Brain microvascular endothelial cell (primary cell): ENCODE data around the gene KAT6B.

ENCODE experiments used
- DNase-seq: peaks from one replicate; pipeline ENCODE4 v3.0.0-alpha.2; 2020
- H3K27ac ChIP-seq: fragments of 250-450 bp; sonication (Bioruptor Pico); 2 replicates; pipeline ENCODE4 v1.5.1; 2020; ENCODE audit warnings: mild to moderate bottlenecking, moderate library complexity
- H3K27me3 ChIP-seq: fragments of 250-450 bp; sonication (Bioruptor Pico); replicated peaks from 2 replicates; pipeline ENCODE4 v1.5.1; 2020; ENCODE audit warnings: mild to moderate bottlenecking
- H3K36me3 ChIP-seq: fragments of 250-450 bp; sonication (Bioruptor Pico); replicated peaks from 2 replicates; pipeline ENCODE4 v1.5.1; 2020; ENCODE audit warnings: mild to moderate bottlenecking
- H3K4me3 ChIP-seq: 2 replicates; pipeline ENCODE4 v1.5.1; 2011; ENCODE audit warnings: low read depth, mild to moderate bottlenecking, control low read depth, low read length, moderate library complexity
- in situ Hi-C: cut with HindIII; loops from 2 replicates; pipeline ENCODE4 v1.10.0; 2017; ENCODE audit warnings: low sequenced_read_pairs, low pct_ligation_motif_present
- TF ChIP-seq, protein P1 (sequence below): IDR thresholded peaks from 2 replicates; pipeline ENCODE4 v1.5.1; 2011; ENCODE audit warnings: low read depth, mild to moderate bottlenecking, moderate library complexity, low read length, control low read depth, inconsistent platforms; ENCODE audit errors: missing control alignments

KAT6B gene

DNA sequence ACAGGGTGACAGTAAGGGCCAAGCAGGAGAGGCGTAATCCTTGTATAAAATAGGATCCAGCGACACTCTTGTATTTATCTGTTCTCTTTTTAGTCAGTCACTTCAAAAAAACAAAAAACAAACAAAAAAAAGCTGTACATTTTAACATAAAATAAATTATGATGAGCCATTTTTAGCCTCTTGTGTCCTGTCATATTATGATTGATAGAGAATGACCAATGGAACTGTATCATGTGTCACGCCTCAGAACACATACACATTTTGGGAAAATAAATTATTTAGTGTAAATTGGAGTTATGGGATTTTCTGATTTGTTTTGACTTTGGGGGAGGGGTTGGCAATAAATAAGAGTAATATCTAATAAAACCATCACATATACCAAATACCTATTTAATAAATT is 205.7 kb downstream of the KAT6B start:
- Histone ChIP-seq H3K36me3 (peaks cover 5% of the 10 kb centered on the region), H3K27me3 (no peaks in the 10 kb centered on the region), H3K27ac (no peak overlapping the region), H3K4me3 (no peak overlapping the region)
- in situ Hi-C loops: no loop called here
- DNase-seq: no peak
- TF ChIP-seq, protein P1, sequence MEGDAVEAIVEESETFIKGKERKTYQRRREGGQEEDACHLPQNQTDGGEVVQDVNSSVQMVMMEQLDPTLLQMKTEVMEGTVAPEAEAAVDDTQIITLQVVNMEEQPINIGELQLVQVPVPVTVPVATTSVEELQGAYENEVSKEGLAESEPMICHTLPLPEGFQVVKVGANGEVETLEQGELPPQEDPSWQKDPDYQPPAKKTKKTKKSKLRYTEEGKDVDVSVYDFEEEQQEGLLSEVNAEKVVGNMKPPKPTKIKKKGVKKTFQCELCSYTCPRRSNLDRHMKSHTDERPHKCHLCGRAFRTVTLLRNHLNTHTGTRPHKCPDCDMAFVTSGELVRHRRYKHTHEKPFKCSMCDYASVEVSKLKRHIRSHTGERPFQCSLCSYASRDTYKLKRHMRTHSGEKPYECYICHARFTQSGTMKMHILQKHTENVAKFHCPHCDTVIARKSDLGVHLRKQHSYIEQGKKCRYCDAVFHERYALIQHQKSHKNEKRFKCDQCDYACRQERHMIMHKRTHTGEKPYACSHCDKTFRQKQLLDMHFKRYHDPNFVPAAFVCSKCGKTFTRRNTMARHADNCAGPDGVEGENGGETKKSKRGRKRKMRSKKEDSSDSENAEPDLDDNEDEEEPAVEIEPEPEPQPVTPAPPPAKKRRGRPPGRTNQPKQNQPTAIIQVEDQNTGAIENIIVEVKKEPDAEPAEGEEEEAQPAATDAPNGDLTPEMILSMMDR: no peak

- Histone ChIP-seq H3K36me3 (peaks cover 5% of the 10 kb centered on the region), H3K27ac (no peak overlapping the region), H3K27me3 (no peaks in the 10 kb centered on the region), H3K4me3 (no peak overlapping the region)
- DNase-seq: no peak
- TF ChIP-seq, protein P1: no peak
- in situ Hi-C loops: no loop called here
Observed at GRCh38 chr10:75032813-75033212, 206.4 kb downstream of the KAT6B start.

DNA sequence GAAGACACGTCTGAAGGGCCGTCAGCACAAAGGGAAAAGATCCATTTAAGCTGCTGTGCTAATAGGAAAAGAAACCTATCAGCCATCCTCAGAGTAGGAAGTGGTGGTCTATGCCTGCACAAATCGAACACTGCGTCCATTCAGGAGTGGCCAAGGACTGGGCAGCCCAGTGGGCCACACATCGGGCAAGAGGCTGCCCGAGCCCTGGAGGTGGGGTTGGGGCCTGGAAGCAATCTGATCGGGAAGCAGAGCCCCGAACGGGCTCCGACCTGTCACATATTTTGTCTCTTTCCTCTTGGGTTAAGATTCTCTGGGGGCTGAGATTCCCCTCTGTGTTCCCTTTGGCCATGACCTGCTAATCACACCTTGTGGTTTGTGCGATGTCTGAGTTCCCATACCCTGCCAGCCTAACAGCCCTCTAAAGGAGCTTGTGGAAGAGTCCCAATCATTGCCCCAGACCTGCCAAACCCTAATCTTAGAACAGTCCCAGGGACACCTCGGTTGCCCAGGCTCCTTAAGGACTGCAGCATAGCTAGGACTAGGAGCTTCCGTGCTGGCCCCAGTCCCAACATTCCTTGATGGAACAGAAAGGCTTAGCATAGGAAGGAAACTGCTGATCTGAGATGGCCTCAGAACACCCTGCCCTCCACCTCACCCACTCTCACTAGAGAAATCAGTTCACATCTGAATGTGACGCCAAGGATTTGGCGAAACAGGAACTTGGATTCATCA is 207.2 kb downstream of the KAT6B start:
- Histone ChIP-seq H3K4me3 (no peak overlapping the region), H3K27me3 (no peaks in the 10 kb centered on the region), H3K27ac (no peak overlapping the region), H3K36me3 (peaks cover 5% of the 10 kb centered on the region)
- no peak for DNase-seq
- in situ Hi-C loops: no loop called here
- TF ChIP-seq, protein P1: no peak

DNA sequence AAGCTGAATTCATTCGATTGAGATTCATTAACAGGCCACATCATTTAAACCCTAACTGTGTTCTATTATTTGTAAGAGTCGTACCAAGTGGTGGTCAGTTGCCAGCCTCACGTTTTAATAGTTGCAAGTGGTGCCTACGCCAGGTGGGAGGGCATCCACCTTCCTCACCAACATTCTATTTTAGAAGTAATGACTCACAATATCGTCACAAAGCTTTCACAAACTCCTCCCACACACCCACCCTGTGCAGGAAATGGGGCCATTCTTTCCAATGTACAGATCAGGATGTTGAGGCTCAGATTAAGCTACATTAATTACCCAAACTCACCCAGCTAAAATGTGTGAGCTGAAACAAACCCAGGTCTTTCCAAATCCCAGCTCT is 207.7 kb downstream of the KAT6B start:
- Histone ChIP-seq H3K27ac (no peak overlapping the region), H3K36me3 (peaks cover 5% of the 10 kb centered on the region), H3K4me3 (no peak overlapping the region), H3K27me3 (no peaks in the 10 kb centered on the region)
- no peak for DNase-seq
- TF ChIP-seq, protein P1: no peak
- in situ Hi-C loops: no loop called here

DNA sequence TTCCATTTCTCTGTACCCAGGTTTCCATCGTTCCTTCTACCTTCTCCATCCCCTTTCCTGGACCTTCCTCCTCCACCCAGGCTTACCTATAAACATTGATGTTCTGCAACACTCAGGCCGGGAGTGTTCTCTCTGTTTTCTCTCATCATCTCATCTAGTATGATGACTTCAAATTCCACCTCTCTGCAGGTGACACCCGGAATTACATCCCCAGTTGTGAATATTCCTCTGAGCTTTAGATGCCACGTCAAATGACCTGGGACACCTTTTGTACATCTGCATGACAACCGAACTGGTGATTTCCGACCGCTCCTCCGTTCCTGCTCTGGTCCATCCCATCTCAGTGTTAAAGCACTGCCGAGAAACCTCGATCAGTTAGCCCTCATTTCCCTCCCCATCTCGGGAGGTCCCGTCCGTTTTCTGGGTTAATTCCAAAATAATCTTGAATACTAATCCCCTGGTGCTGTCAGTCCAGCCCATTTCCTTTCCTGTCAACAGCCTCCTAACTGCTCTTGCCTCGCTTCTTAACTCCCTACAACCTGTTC is 208.4 kb downstream of the KAT6B start:
- no peak overlapping the region for H3K27ac ChIP-seq
- H3K4me3 ChIP-seq: no peak overlapping the region
- DNase-seq: no peak
- TF ChIP-seq, protein P1: peak; percentile 14
- no peaks in the 10 kb centered on the region for H3K27me3 ChIP-seq
- H3K36me3 ChIP-seq: peaks cover 5% of the 10 kb centered on the region
- in situ Hi-C loops: no loop called here
